H7 (cell line): Measurements from ENCODE around the gene PMIS2. TPM values are rescaled to one million over a fixed set of nuclear protein-coding genes. Genes with fewer than 3 reads are reported as not detected.
"Not testable (repeated sequence)": the region's sequence is repeated elsewhere in the genome, so short reads cannot be mapped to it uniquely, and the experiment has no call there.

Experiments
- DNase-seq: peaks from one replicate; pipeline ENCODE4 v3.0.0; 2012
- H3K27me3 ChIP-seq: 2 replicates; pipeline ENCODE4 v1.6.0; 2011; ENCODE audit warnings: mild to moderate bottlenecking, low read length; ENCODE audit not compliant: control insufficient read depth, insufficient read depth
- H3K36me3 ChIP-seq: replicated peaks from 2 replicates; pipeline ENCODE4 v1.5.1; 2011; ENCODE audit warnings: low read length; ENCODE audit not compliant: control insufficient read depth, insufficient read depth
- H3K4me3 ChIP-seq: 2 replicates; pipeline ENCODE4 v1.5.1; 2011; ENCODE audit warnings: low read depth, mild to moderate bottlenecking, control low read depth, low read length, moderate library complexity; ENCODE audit not compliant: insufficient read depth
- total RNA-seq: library from RNA; depleted of rRNA; stranded (reverse); fragments of >200 nt; shearing (Covaris generic); gene quantifications from 2 replicates; pipeline ENCODE4 v1.2.3, GENCODE V29; 2014

Gene PMIS2
- total RNA-seq, 1 experiment from 2014 or later = not detected

- Histone ChIP-seq H3K27me3 (peaks cover 4% of the 10 kb centered on the region), H3K36me3 (no peaks in the 10 kb centered on the region), H3K4me3 (no peak overlapping the region)
- DNase-seq = peak; percentile 75
Measured at GRCh38 chr19:35596366-35596999, 10.5 kb downstream of the PMIS2 start.

DNA sequence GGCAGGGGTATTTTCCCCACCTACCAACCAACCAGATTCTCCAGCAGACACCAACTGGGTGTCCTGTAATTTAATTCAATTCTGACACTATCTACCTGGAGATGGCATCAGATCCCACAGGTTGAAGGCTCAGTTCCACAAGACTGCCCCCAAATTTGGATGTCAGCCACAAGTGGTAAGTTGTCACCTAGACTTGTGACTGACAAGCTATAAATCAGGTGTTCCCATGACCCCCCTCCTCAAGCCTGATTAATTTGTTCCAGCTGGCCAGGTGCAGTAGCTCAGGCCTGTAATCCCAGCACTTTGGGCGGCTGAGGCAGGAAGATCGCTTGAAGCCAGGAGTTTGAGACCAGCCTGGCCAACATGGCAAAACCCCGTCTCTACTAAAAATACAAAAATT is 16.0 kb downstream of the PMIS2 start:
- peaks cover 2% of the 10 kb centered on the region; the same call in 1 of the 2 replicates for H3K27me3 ChIP-seq
- H3K4me3 ChIP-seq = no peak overlapping the region
- no peak for DNase-seq
- H3K36me3 ChIP-seq = no peaks in the 10 kb centered on the region

- not testable (repeated sequence) for H3K4me3 ChIP-seq, H3K27me3 ChIP-seq
Measured at GRCh38 chr19:35604436-35604835, 18.5 kb downstream of the PMIS2 start.

GRCh38 chr19:35607170-35607569 is 21.2 kb downstream of the PMIS2 start:
- not testable (repeated sequence) for H3K27me3 ChIP-seq, H3K4me3 ChIP-seq, DNase-seq, H3K36me3 ChIP-seq

More at GRCh38 chr19:35604436-35604835, 18.5 kb downstream of the PMIS2 start:
- not testable (repeated sequence) for DNase-seq, H3K36me3 ChIP-seq

DNA sequence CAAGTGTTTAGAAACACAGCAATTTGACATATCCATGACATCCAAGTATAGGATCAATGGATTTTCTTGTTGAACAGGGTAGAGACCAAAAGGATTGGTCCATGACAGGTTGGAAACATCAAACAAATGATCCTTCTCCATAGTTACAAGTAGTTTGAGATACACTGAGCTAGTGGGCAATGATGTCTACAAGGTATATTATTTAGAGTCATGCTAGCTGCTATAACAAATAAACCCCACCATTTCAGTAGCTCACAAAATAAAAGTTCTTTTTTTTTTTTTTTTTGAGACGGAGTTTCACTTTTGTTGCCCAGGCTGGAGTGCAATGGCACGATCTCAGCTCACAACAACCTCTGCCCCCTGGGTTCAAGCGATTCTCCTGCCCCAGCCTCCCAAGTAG is 21.7 kb downstream of the PMIS2 start:
- no peak for DNase-seq
- H3K4me3 ChIP-seq = no peak overlapping the region
- no peaks in the 10 kb centered on the region for H3K36me3 ChIP-seq
- peaks cover 3% of the 10 kb centered on the region; the same call in 1 of the 2 replicates for H3K27me3 ChIP-seq

DNA sequence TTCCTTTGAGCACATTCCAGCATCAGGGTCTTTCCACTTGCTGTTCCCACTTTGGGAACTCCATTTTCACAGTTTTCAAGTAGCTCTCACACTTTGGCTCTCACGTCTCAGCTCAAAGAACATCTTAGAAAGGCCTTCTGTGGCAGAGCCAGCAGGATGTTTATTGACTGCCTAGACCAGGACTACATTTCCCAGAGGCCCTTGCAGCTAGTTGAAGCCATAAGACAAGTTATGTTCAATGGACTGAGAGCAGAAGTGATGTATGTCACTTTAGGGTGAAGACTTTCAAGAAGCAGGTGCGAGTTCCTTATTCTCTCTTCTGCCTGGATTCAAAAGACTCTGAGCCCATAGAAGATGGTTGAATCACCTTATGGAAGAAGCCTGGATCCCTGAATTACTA is 22.3 kb downstream of the PMIS2 start:
- no peak for DNase-seq
- no peak overlapping the region for H3K4me3 ChIP-seq
- H3K27me3 ChIP-seq = peaks cover 3% of the 10 kb centered on the region; the same call in 1 of the 2 replicates
- no peaks in the 10 kb centered on the region for H3K36me3 ChIP-seq

DNA sequence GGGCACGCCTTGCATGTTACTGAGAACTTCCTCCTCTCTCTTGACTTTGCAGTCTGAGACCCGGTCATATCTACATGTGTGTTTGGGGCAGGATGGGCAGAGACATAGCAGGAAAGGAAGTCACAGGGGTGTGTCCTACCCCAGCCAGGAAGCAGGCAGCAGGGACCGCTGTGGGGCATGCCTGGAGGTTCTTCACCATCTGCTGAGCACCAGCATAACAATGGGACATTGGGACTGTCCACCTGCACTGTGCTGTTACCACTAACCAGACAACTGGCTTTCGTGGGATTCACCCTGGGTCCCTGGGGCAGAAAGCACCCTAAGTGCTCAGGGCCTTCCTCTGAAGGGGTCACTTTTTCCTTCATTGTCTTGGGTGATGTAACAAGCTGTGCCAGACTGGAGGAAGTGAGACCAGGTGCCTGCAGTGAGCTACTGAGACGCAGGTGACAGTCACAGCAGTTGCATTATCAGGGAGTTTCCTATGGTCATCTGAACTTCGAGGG is 23.9 kb downstream of the PMIS2 start:
- DNase-seq = no peak
- no peaks in the 10 kb centered on the region for H3K36me3 ChIP-seq
- no peak overlapping the region for H3K4me3 ChIP-seq
- peaks cover 3% of the 10 kb centered on the region; the same call in 1 of the 2 replicates for H3K27me3 ChIP-seq

DNA sequence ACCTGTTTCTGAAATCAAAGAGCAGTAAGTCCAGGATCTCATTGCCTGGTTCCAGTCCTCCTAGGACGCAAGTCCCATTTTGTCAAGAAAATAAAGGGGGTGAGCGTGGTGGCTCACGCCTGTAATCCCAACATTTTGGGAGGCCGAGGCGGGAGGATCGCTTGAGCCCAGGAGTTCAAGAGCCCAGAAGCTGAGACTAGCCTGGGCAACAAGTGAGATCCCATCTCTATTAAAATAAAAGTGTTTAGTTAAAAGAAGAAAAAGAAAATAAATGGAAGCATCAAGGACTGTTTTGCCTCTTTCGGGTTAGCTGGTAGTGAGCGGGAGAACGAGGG is 26.2 kb downstream of the PMIS2 start:
- H3K4me3 ChIP-seq = peak overlapping the region; percentile 23
- no peak for DNase-seq
- peaks cover 2% of the 10 kb centered on the region; the same call in 1 of the 2 replicates for H3K36me3 ChIP-seq
- H3K27me3 ChIP-seq = peaks cover 3% of the 10 kb centered on the region; the same call in 1 of the 2 replicates

DNA sequence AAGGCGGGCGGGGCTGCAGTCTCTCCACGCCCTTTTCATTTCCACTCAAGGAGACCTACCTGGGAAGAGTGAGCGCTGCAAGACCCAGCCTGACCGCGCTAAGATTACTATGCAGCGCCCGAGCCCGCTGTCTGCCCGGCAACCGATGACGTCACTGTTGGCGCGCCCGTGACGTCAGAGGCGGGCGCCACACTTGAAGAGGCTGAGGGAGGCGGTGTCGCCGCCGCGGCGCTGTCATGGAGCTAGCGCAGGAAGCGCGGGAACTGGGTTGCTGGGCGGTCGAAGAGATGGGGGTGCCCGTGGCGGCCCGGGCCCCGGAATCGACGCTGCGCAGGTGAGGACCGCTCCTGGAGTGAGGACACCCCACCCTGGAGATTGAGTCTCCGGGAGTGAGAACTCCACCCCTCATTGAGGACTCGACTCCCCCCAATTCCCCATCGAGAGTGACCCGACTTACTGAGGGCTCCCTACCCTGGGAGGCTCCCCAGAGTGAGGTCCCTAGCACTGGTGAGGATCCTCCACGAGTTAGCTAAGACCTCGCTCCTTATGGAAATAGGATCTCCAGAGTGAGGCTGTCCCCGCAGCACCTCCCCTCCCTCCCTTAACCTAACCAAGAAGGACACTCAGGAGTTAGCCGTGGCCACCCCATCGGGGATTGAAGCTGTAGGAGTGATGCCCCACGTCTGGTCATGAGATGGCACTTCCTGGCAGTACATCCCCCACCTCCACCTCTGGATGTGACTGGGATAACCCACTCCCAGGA is 26.8 kb downstream of the PMIS2 start, which contains the start of gene HAUS5:
TSS of gene HAUS5 (plus strand) at position 177 of the 763 bp plus-strand sequence. CDS start at position 237, 60 bp downstream.
- Histone ChIP-seq H3K4me3 (peak within 1 kb of the TSS; percentile 93), H3K27me3 (peaks cover 3% of the 10 kb centered on the region; the same call in 1 of the 2 replicates)

DNA sequence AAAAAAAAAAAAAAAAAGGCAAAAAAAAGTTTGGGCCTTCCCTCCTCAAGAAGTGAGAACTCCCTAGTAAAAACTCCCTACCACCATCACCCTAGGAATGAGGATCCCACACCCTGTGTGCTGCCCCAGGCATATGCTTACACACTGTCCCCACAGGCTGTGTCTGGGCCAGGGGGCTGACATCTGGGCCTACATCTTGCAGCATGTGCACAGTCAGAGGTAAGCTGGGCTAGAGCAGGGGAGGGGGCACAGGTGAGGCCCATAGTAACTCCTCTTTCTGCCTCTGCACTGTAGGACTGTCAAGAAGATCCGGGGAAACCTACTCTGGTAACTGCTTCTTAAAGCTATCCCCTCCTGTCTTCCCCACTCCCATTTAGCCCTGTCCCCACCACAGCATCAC is 27.6 kb downstream of the PMIS2 start:
- Histone ChIP-seq H3K36me3 (peaks cover 3% of the 10 kb centered on the region; the same call in 1 of the 2 replicates), H3K4me3 (no peak overlapping the region), H3K27me3 (peaks cover 3% of the 10 kb centered on the region; the same call in 1 of the 2 replicates)
- DNase-seq = no peak

More for the DNA sequence above, 26.8 kb downstream of the PMIS2 start, which contains the start of gene HAUS5:
- peak; percentile 97 for DNase-seq
- peaks cover 3% of the 10 kb centered on the region; the same call in 1 of the 2 replicates for H3K36me3 ChIP-seq

DNA sequence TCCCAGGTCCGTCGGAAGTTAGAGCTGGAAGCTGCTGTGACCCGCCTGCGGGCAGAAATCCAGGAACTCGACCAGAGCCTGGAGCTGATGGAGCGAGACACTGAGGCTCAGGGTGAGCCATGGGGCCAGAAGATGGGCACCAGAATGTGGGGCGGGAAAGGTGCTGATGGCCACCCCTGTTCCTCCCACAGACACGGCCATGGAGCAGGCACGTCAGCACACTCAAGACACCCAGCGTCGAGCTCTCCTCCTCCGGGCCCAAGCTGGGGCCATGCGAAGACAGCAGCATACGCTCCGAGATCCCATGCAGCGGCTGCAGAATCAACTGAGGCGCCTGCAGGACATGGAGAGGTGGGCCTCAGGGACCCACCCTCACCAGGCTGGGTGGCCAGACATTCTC is 29.1 kb downstream of the PMIS2 start:
- Histone ChIP-seq H3K4me3 (no peak overlapping the region), H3K27me3 (peaks cover 3% of the 10 kb centered on the region; the same call in 1 of the 2 replicates), H3K36me3 (peaks cover 3% of the 10 kb centered on the region; the same call in 1 of the 2 replicates)
- no peak for DNase-seq

- peak; percentile 65 for DNase-seq
- H3K27me3 ChIP-seq = no peaks in the 10 kb centered on the region
- H3K4me3 ChIP-seq = no peak overlapping the region
- H3K36me3 ChIP-seq = peaks cover 9% of the 10 kb centered on the region
Measured at GRCh38 chr19:35618857-35619256, 32.9 kb downstream of the PMIS2 start.

GRCh38 chr19:35619290-35619923 is 33.4 kb downstream of the PMIS2 start:
- H3K27me3 ChIP-seq = no peaks in the 10 kb centered on the region
- peaks cover 9% of the 10 kb centered on the region for H3K36me3 ChIP-seq
- no peak overlapping the region for H3K4me3 ChIP-seq
- DNase-seq = no peak

DNA sequence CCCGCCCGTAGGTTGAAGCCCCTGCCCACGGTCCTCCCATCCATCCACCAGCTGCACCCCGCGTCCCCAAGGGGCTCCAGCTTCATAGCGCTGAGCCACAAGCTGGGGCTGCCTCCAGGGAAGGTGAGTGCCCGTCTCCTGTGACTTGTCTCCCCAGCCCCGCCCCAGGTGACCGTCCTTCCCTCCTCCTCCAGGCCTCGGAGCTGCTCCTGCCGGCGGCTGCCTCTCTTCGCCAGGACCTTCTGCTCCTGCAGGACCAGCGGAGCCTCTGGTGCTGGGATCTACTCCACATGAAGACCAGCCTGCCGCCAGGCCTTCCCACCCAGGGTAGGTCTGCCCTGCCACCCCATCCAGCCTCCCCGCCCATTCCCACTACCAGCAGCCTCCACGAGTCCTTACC is 34.0 kb downstream of the PMIS2 start:
- Histone ChIP-seq H3K4me3 (no peak overlapping the region), H3K36me3 (peaks cover 9% of the 10 kb centered on the region)
- DNase-seq = no peak

More for the DNA sequence above, 34.0 kb downstream of the PMIS2 start:
- H3K27me3 ChIP-seq = no peaks in the 10 kb centered on the region
